ENCODE results near the gene CIB2. TPM values are rescaled to one million over a fixed set of nuclear protein-coding genes. Genes with fewer than 3 reads are reported as not detected.
A peak's percentile ranks its signal among the peaks of the same experiment; 100 is the strongest.

CIB2 gene
- total and polyA plus RNA-seq, 2 donors, result 11.2 to 50.6 TPM

DNA sequence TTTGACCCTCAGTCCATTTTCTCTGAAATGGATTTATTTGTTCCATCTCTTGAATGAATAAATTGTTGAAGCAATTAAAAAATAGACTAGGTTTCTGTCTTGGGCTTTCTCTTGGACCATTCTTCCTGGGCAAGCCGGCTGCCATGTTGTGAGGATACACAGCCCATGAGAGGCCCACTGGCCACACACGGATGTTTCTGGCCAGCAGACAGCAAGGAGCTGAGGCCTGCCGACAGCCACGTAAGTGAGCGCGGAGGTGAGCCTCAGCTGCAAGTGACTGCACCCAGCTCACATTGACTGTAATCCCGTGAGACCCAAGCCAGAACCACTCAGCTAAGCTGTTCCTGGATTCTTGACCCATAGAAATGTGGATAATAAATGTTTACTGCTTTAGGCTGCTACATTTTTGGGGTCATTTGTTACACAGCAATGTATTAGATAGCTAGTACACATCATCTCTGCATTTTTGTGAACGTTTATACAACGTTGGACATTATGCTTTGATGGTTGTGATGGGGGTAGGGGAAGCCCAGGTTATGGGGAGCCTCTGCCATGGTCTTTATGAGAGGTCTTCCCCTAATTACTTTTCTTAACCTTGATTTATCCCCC is 40.7 kb upstream of the CIB2 start:
- Histone ChIP-seq H3K9me3 (ENCODE audit: control insufficient read depth in 2 of 2, insufficient read depth in 1 of 2, low read length in 1 of 2) (peaks cover 0 to 5% of the 10 kb centered on the region in 2 donors), H3K36me3 (ENCODE audit: control insufficient read depth in 2 of 2, insufficient read depth in 2 of 2, low read length in 1 of 2) (peaks cover 30 to 55% of the 10 kb centered on the region in 2 donors), H3K4me3 (ENCODE audit: low read length in 2 of 2) (no peak overlapping the region), H3K27me3 (ENCODE audit: control insufficient read depth in 2 of 2, insufficient read depth in 1 of 2, low read length in 1 of 2) (no peaks in the 10 kb centered on the region), H3K4me1 (ENCODE audit: control insufficient read depth in 2 of 2, insufficient read depth in 2 of 2, low read length in 2 of 2) (peaks cover 61 to 90% of the 10 kb centered on the region in 2 donors), H3K27ac (ENCODE audit: low read depth in 1 of 2, low read length in 1 of 2) (peak overlapping the region in 1 of 2 donors; percentile 85)
- no peak for DNase-seq (ENCODE audit: low read depth in 6 of 9, low spot score in 9 of 9)
- 97% methylated on average over 9 of the region's 9 CpGs for WGBS

DNA sequence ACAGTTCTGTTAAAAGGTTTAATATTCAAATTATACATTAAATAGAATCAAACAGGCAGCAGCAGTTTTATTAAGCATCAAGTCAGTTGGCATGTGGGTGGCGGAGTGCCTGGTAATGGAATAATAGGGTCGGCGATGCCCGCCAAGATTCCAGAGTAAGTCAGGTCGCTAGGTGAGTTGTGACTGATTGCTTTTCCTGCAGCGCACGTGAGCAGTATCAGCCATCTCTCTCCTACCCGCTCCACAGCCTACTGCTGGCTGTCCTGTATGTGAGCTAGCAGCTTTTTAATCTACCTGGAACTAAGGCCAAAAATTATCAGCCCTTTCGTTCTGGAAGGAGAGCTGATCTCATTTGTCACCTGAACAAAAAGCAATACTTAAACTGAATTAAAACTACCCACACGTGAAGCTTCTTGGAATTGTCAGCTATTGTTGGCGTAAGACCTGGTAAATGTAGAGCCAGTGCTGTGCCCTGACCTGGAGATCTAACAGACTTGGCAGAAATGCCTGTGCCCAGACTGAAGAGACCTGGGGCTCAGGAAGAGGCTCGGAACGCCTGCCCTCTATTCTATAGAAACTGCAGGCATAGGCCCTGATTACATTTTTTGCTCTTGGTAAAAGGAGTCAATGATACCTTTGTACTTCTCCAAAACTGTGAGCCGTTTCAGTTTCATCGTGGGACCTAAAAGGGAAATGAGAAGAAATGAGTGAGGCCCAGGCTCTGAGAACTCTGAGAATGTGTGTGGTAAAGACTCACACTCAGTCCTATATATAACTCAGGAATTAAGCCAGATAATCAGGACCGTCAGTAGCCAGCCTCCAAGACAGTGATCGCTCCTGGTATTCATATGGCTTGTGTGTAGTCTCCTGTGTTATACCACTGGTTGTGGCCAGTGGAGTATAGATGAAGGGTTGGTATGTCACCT is 39.9 kb upstream of the CIB2 start:
- peak overlapping the region; percentile 62 to 85 for H3K27ac ChIP-seq (ENCODE audit: low read depth in 1 of 2, low read length in 1 of 2)
- H3K27me3 ChIP-seq (ENCODE audit: control insufficient read depth in 2 of 2, insufficient read depth in 1 of 2, low read length in 1 of 2), result no peaks in the 10 kb centered on the region
- WGBS, result 85% methylated on average over 17 of the region's 17 CpGs
- H3K4me1 ChIP-seq (ENCODE audit: control insufficient read depth in 2 of 2, insufficient read depth in 2 of 2, low read length in 2 of 2), result peaks cover 65 to 92% of the 10 kb centered on the region in 2 donors
- H3K4me3 ChIP-seq (ENCODE audit: low read length in 2 of 2), result no peak overlapping the region
- H3K9me3 ChIP-seq (ENCODE audit: control insufficient read depth in 2 of 2, insufficient read depth in 1 of 2, low read length in 1 of 2), result peaks cover 0 to 5% of the 10 kb centered on the region in 2 donors
- peak in 1 of 9 donors; percentile 63 for DNase-seq (ENCODE audit: low read depth in 6 of 9, low spot score in 9 of 9)
- H3K36me3 ChIP-seq (ENCODE audit: control insufficient read depth in 2 of 2, insufficient read depth in 2 of 2, low read length in 1 of 2), result peaks cover 38 to 64% of the 10 kb centered on the region in 2 donors

GRCh38 chr15:78168608-78169007 is 37.4 kb upstream of the CIB2 start:
- Histone ChIP-seq H3K27me3 (ENCODE audit: control insufficient read depth in 2 of 2, insufficient read depth in 1 of 2, low read length in 1 of 2) (no peaks in the 10 kb centered on the region), H3K36me3 (ENCODE audit: control insufficient read depth in 2 of 2, insufficient read depth in 2 of 2, low read length in 1 of 2) (peaks cover 57 to 88% of the 10 kb centered on the region in 2 donors), H3K9me3 (ENCODE audit: control insufficient read depth in 2 of 2, insufficient read depth in 1 of 2, low read length in 1 of 2) (peaks cover 0 to 5% of the 10 kb centered on the region in 2 donors), H3K4me3 (ENCODE audit: low read length in 2 of 2) (no peak overlapping the region), H3K27ac (ENCODE audit: low read depth in 1 of 2, low read length in 1 of 2) (peak overlapping the region; percentile 83 to 93), H3K4me1 (ENCODE audit: control insufficient read depth in 2 of 2, insufficient read depth in 2 of 2, low read length in 2 of 2) (peaks cover 43 to 69% of the 10 kb centered on the region in 2 donors)
- peak in 1 of 9 donors; percentile 64 for DNase-seq (ENCODE audit: low read depth in 6 of 9, low spot score in 9 of 9)
- 9% methylated on average over 5 of the region's 5 CpGs for WGBS

DNA sequence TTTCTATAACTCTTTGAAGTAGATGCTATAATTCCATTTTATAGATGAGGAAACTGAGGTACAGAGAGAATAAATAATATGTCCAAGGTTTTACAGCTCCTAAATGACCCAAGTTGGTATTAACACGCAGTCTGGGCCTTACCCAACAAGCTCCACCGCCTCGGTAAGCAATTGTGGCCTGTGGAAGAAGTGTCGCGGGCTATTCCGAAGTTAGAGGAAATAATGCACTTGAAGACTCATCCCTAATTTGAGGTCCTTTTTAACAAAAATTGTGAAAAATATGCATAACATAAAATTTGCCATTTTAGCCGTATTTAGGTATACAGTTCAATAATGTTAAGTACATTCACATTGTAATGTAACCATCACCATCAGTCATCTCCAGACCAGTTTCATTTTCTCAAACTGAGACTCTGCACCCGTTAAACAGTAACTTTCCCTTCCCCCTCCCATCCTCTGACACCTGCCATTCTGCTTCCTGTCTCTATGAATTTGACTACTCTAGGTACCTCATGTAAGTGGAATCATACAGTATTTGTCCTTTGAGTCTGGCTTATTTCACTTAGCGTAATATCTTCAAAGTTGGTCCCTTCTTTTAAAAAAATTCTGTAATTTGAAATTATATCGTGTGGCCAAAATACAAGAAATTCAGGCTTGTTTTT is 36.1 kb upstream of the CIB2 start:
- H3K27me3 ChIP-seq (ENCODE audit: control insufficient read depth in 2 of 2, insufficient read depth in 1 of 2, low read length in 1 of 2), result no peaks in the 10 kb centered on the region
- DNase-seq (ENCODE audit: low read depth in 6 of 9, low spot score in 9 of 9), result peak in 5 of 9 donors; percentile 76 to 92 (median 82)
- WGBS, result 71% methylated on average over 10 of the region's 10 CpGs
- H3K27ac ChIP-seq (ENCODE audit: low read depth in 1 of 2, low read length in 1 of 2), result peak overlapping the region; percentile 43 to 93
- H3K4me1 ChIP-seq (ENCODE audit: control insufficient read depth in 2 of 2, insufficient read depth in 2 of 2, low read length in 2 of 2), result peaks cover 31 to 62% of the 10 kb centered on the region in 2 donors
- peaks cover 0 to 5% of the 10 kb centered on the region in 2 donors for H3K9me3 ChIP-seq (ENCODE audit: control insufficient read depth in 2 of 2, insufficient read depth in 1 of 2, low read length in 1 of 2)
- no peak overlapping the region for H3K4me3 ChIP-seq (ENCODE audit: low read length in 2 of 2)
- H3K36me3 ChIP-seq (ENCODE audit: control insufficient read depth in 2 of 2, insufficient read depth in 2 of 2, low read length in 1 of 2), result peaks cover 62 to 89% of the 10 kb centered on the region in 2 donors

DNA sequence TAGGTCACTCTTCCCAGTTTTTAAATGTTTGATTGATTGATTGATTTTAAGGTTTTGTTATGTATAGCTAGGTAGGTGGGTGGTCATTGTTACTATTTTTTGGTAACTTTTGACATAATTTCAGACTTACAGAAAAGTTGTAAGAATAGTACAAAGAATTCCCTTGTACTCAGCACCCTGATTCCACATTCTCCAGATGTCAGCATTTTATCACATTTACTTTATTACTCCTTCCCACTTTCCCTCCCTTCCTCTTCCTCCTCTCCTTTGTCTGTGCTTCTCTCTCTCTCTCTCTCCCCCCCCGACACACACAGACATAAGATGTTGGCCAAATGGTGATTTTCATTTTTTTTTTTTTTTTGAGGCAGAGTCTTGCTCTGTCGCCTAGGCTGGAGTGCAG is 32.8 kb upstream of the CIB2 start:
- H3K36me3 ChIP-seq (ENCODE audit: control insufficient read depth in 2 of 2, insufficient read depth in 2 of 2, low read length in 1 of 2), result peaks cover 53 to 93% of the 10 kb centered on the region in 2 donors

GRCh38 chr15:78162038-78162437 is 30.8 kb upstream of the CIB2 start:
- 97% methylated on average over 13 of the region's 13 CpGs for WGBS
- peaks cover 59 to 92% of the 10 kb centered on the region in 2 donors for H3K36me3 ChIP-seq (ENCODE audit: control insufficient read depth in 2 of 2, insufficient read depth in 2 of 2, low read length in 1 of 2)
- no peaks in the 10 kb centered on the region for H3K27me3 ChIP-seq (ENCODE audit: control insufficient read depth in 2 of 2, insufficient read depth in 1 of 2, low read length in 1 of 2)
- no peaks in the 10 kb centered on the region for H3K9me3 ChIP-seq (ENCODE audit: control insufficient read depth in 2 of 2, insufficient read depth in 1 of 2, low read length in 1 of 2)
- no peak overlapping the region for H3K4me3 ChIP-seq (ENCODE audit: low read length in 2 of 2)
- H3K4me1 ChIP-seq (ENCODE audit: control insufficient read depth in 2 of 2, insufficient read depth in 2 of 2, low read length in 2 of 2), result peaks cover 4 to 27% of the 10 kb centered on the region in 2 donors
- H3K27ac ChIP-seq (ENCODE audit: low read depth in 1 of 2, low read length in 1 of 2), result peak overlapping the region in 1 of 2 donors; percentile 74
- no peak for DNase-seq (ENCODE audit: low read depth in 6 of 9, low spot score in 9 of 9)

More for the DNA sequence above, 32.8 kb upstream of the CIB2 start:
- 98% methylated on average over 2 of the region's 2 CpGs for WGBS
- no peak overlapping the region for H3K4me3 ChIP-seq (ENCODE audit: low read length in 2 of 2)
- H3K27me3 ChIP-seq (ENCODE audit: control insufficient read depth in 2 of 2, insufficient read depth in 1 of 2, low read length in 1 of 2), result no peaks in the 10 kb centered on the region
- H3K27ac ChIP-seq (ENCODE audit: low read depth in 1 of 2, low read length in 1 of 2), result no peak overlapping the region
- H3K9me3 ChIP-seq (ENCODE audit: control insufficient read depth in 2 of 2, insufficient read depth in 1 of 2, low read length in 1 of 2), result no peaks in the 10 kb centered on the region
- H3K4me1 ChIP-seq (ENCODE audit: control insufficient read depth in 2 of 2, insufficient read depth in 2 of 2, low read length in 2 of 2), result peaks cover 15 to 45% of the 10 kb centered on the region in 2 donors
- DNase-seq (ENCODE audit: low read depth in 6 of 9, low spot score in 9 of 9), result no peak

DNA sequence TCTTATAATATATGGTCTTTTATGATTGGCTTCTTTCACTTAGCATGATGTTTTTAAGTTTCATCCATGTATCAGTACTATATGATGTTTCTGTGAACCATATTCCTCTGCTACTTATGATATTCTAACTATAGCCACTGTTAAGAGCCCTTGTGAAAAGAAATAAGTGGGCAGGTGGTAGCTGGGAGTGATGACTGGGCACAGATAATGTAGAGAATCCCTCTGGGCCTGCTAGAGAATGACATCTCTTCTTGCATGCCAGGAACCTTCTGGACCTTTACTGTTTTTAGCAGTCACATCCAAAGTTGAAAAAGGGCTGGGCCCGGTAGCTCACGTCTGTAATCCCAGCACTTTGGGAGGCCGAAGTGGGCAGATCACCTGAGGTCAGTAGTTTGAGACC is 28.1 kb upstream of the CIB2 start:
- no peak for DNase-seq (ENCODE audit: low read depth in 6 of 9, low spot score in 9 of 9)
- 98% methylated on average over 3 of the region's 3 CpGs for WGBS
- Histone ChIP-seq H3K9me3 (ENCODE audit: control insufficient read depth in 2 of 2, insufficient read depth in 1 of 2, low read length in 1 of 2) (no peaks in the 10 kb centered on the region), H3K4me1 (ENCODE audit: control insufficient read depth in 2 of 2, insufficient read depth in 2 of 2, low read length in 2 of 2) (peaks cover 0 to 20% of the 10 kb centered on the region in 2 donors), H3K36me3 (ENCODE audit: control insufficient read depth in 2 of 2, insufficient read depth in 2 of 2, low read length in 1 of 2) (peaks cover 42 to 88% of the 10 kb centered on the region in 2 donors), H3K4me3 (ENCODE audit: low read length in 2 of 2) (no peak overlapping the region), H3K27me3 (ENCODE audit: control insufficient read depth in 2 of 2, insufficient read depth in 1 of 2, low read length in 1 of 2) (no peaks in the 10 kb centered on the region), H3K27ac (ENCODE audit: low read depth in 1 of 2, low read length in 1 of 2) (no peak overlapping the region)

GRCh38 chr15:78157203-78157602 is 26.0 kb upstream of the CIB2 start:
- Histone ChIP-seq H3K4me3 (ENCODE audit: low read length in 2 of 2) (no peak overlapping the region), H3K27me3 (ENCODE audit: control insufficient read depth in 2 of 2, insufficient read depth in 1 of 2, low read length in 1 of 2) (no peaks in the 10 kb centered on the region), H3K9me3 (ENCODE audit: control insufficient read depth in 2 of 2, insufficient read depth in 1 of 2, low read length in 1 of 2) (no peaks in the 10 kb centered on the region), H3K36me3 (ENCODE audit: control insufficient read depth in 2 of 2, insufficient read depth in 2 of 2, low read length in 1 of 2) (peaks cover 38 to 77% of the 10 kb centered on the region in 2 donors), H3K4me1 (ENCODE audit: control insufficient read depth in 2 of 2, insufficient read depth in 2 of 2, low read length in 2 of 2) (peaks cover 10 to 18% of the 10 kb centered on the region in 2 donors), H3K27ac (ENCODE audit: low read depth in 1 of 2, low read length in 1 of 2) (peak overlapping the region in 1 of 2 donors; percentile 2)
- 74% methylated on average over 2 of the region's 2 CpGs for WGBS
- no peak for DNase-seq (ENCODE audit: low read depth in 6 of 9, low spot score in 9 of 9)
